Epithelial cell of proximal tubule (primary cell): ENCODE measurements around the gene YES1. TPM values are rescaled to one million over a fixed set of nuclear protein-coding genes. Genes with fewer than 3 reads are reported as not detected.
A peak's percentile ranks its signal among the peaks of the same experiment; 100 is the strongest.

Source experiments
- DNase-seq: peaks from one replicate; pipeline ENCODE4 v3.0.0-alpha.2; 2011; ENCODE audit warnings: low read depth
- H3K4me3 ChIP-seq: 2 replicates; pipeline ENCODE4 v1.5.1; 2011; ENCODE audit warnings: low read depth, mild to moderate bottlenecking, low read length
- total RNA-seq: library from RNA; depleted of rRNA; stranded (reverse); fragments of >200 nt; gene quantifications from 2 replicates; pipeline ENCODE4 v1.2.3, GENCODE V29; 2015
- TF ChIP-seq, protein P1 (sequence below): conservative IDR thresholded peaks from 2 replicates; pipeline ENCODE4 v1.5.1; 2012; ENCODE audit warnings: low read depth, mild to moderate bottlenecking, low read length

The YES1 gene
- total RNA-seq, 1 donor from 2014 or later: 109 TPM

DNA sequence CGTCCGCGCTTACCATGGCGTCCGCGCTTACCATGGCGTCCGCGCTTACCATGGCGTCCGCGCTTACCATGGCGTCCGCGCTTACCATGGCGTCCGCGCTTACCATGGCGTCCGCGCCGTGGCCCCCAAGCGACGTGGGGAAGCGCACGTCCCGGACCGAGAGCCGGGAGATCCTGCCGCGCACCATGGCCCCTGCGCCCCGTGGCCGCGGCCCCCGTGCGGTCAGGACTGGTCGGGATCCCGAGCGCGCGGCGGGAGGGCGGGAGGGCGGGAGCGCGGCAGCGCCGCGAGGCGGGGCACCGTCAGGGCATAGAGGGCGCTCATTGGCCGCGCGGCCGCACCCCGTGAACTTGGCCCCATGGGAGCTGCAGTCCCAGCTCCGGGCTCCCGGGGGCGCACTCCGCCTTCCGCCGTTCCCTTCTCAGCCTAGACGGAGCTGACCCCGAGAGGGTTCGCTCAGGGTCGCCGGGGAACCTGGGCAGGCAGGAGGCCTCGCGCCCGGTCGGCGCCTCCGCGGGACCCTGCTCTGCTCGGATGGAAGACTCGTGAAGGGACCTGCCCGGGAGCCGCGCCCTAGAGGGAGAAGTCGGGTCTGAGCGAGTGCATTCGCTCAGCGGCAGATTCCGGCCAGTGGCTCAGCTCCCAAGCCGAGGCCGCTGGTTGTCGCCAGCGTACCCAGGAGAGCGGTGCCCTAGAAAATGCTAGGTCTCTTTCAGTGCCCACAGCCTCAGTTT, 99.5 kb downstream of the YES1 start, which contains the start of gene ENOSF1:
ENOSF1 (minus strand) TSS at position 230 of the 734 bp plus-strand sequence; CDS start at position 187, 43 bp downstream.
- no peak for DNase-seq
- H3K4me3 ChIP-seq: peak within 1 kb of the TSS; percentile 95
- TF ChIP-seq, protein P1, sequence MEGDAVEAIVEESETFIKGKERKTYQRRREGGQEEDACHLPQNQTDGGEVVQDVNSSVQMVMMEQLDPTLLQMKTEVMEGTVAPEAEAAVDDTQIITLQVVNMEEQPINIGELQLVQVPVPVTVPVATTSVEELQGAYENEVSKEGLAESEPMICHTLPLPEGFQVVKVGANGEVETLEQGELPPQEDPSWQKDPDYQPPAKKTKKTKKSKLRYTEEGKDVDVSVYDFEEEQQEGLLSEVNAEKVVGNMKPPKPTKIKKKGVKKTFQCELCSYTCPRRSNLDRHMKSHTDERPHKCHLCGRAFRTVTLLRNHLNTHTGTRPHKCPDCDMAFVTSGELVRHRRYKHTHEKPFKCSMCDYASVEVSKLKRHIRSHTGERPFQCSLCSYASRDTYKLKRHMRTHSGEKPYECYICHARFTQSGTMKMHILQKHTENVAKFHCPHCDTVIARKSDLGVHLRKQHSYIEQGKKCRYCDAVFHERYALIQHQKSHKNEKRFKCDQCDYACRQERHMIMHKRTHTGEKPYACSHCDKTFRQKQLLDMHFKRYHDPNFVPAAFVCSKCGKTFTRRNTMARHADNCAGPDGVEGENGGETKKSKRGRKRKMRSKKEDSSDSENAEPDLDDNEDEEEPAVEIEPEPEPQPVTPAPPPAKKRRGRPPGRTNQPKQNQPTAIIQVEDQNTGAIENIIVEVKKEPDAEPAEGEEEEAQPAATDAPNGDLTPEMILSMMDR: peak; percentile 66

DNA sequence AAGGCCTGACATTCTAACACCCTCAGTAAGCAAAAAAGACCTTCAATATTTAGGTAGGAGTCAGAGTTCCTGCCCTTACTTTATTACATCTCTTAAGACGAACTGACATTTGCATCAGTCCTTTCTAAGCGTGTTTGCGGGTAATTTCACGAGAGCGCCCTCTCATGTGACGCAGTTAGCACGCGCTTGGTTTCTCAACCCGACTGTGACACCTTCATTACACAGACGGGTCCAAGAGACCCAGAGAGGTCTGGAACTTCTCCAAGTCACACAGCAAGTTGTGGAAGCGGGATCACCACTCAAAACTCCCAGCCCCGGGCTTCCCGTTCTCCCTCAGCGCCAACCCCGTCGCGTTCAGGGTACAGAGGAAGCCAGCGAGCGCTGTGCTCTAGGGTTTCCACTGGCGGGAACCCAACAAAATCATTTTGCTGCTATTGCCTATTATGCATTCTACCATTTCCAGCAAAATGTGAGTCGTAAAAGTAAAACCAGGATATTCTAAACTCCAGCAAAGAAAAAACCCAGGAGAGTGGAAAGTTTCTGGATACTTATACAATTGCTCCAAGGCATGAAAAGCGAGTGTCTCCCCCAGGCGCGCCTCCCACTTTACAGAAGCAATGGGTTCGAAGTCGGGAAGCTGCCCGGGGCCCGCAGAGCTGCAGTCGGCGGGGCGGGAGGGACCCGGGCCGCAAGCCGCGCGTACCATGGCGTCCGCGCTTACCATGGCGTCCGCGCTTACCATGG, 100.2 kb downstream of the YES1 start:
- peak; percentile 70 for DNase-seq
- H3K4me3 ChIP-seq: peak overlapping the region; percentile 95
- TF ChIP-seq, protein P1: peak; percentile 22

- H3K4me3 ChIP-seq: peak overlapping the region; percentile 95
- TF ChIP-seq, protein P1: no peak
- no peak for DNase-seq
Measured at GRCh38 chr18:711310-711656, 100.8 kb downstream of the YES1 start.

GRCh38 chr18:710418-711300, 101.4 kb downstream of the YES1 start:
- peak overlapping the region; percentile 95 for H3K4me3 ChIP-seq
- TF ChIP-seq, protein P1: no peak
- no peak for DNase-seq

GRCh38 chr18:709771-710170, 102.3 kb downstream of the YES1 start:
- TF ChIP-seq, protein P1: no peak
- no peak for DNase-seq
- no peak overlapping the region for H3K4me3 ChIP-seq

- DNase-seq: no peak
- TF ChIP-seq, protein P1: no peak
- H3K4me3 ChIP-seq: no peak overlapping the region
Measured at GRCh38 chr18:708096-708495, 103.9 kb downstream of the YES1 start.
